Islet precursor cell (in vitro differentiated cells): ENCODE measurements around the gene NRN1L.
"Not testable (repeated sequence)": the region's sequence is repeated elsewhere in the genome, so short reads cannot be mapped to it uniquely, and the experiment has no call there.

Experiments used
- DNase-seq: peaks from one replicate; pipeline ENCODE4 v3.0.0-alpha.2; 2018

Gene NRN1L

GRCh38 chr16:67884684-67885083 is at the start of gene NRN1L:
Gene NRN1L, plus strand, starts transcription at chr16:67884885. Its CDS starts 19 bp downstream, at chr16:67884904.
- DNase-seq: peak; percentile 96

GRCh38 chr16:67837190-67837589 is 47.5 kb upstream of the NRN1L start:
- DNase-seq: not testable (repeated sequence)

- DNase-seq: no peak
These were observed 46.9 kb upstream of the NRN1L start for GRCh38 chr16:67837811-67838210.

- DNase-seq: no peak
These were observed 43.4 kb upstream of the NRN1L start for GRCh38 chr16:67841198-67841815.

- peak; percentile 98 for DNase-seq
These were observed 42.7 kb upstream of the NRN1L start, which contains the start of gene THAP11 for GRCh38 chr16:67841816-67842508. Gene THAP11, plus strand, starts transcription at chr16:67842320. Its CDS starts 235 bp downstream, at chr16:67842555.

GRCh38 chr16:67842509-67843342 is 42.0 kb upstream of the NRN1L start:
- peak; percentile 82 for DNase-seq

- DNase-seq: no peak
These were observed 41.3 kb upstream of the NRN1L start for GRCh38 chr16:67843343-67843765.

- no peak for DNase-seq
These were observed 40.2 kb upstream of the NRN1L start for GRCh38 chr16:67844497-67844896.

GRCh38 chr16:67845291-67846062 is 39.2 kb upstream of the NRN1L start:
- DNase-seq: no peak

GRCh38 chr16:67846063-67846319 is 38.7 kb upstream of the NRN1L start:
- no peak for DNase-seq

- peak; percentile 100 for DNase-seq
These were observed 38.2 kb upstream of the NRN1L start, which contains the start of gene NUTF2 for GRCh38 chr16:67846320-67847063. Gene NUTF2, plus strand, starts transcription at chr16:67846933. Its CDS starts 18,198 bp downstream, at chr16:67865131.

GRCh38 chr16:67847064-67847861 is 37.4 kb upstream of the NRN1L start, which contains the start of gene CENPT:
Gene CENPT, minus strand, starts transcription at chr16:67847693. Its CDS starts 13,834 bp downstream, at chr16:67833859.
- DNase-seq: peak; percentile 93

GRCh38 chr16:67848118-67848517 is 36.6 kb upstream of the NRN1L start:
- no peak for DNase-seq

GRCh38 chr16:67853670-67854069 is 31.0 kb upstream of the NRN1L start:
- no peak for DNase-seq

GRCh38 chr16:67855789-67856188 is 28.9 kb upstream of the NRN1L start:
- no peak for DNase-seq

- no peak for DNase-seq
These were observed 27.6 kb upstream of the NRN1L start for GRCh38 chr16:67856927-67857546.

- DNase-seq: peak; percentile 87
These were observed 27.0 kb upstream of the NRN1L start for GRCh38 chr16:67857547-67858233.

GRCh38 chr16:67858500-67858899 is 26.2 kb upstream of the NRN1L start:
- DNase-seq: no peak

- DNase-seq: no peak
These were observed 23.9 kb upstream of the NRN1L start for GRCh38 chr16:67860589-67861398.
